ENCODE data around the gene HS1BP3. TPM values are rescaled to one million over a fixed set of nuclear protein-coding genes. Genes with fewer than 3 reads are reported as not detected.
A peak's percentile ranks its signal among the peaks of the same experiment; 100 is the strongest.

HS1BP3 gene
- polyA plus RNA-seq, 3 donors from 2014 or later: 19.2 to 31.1 (median 25.3) TPM

DNA sequence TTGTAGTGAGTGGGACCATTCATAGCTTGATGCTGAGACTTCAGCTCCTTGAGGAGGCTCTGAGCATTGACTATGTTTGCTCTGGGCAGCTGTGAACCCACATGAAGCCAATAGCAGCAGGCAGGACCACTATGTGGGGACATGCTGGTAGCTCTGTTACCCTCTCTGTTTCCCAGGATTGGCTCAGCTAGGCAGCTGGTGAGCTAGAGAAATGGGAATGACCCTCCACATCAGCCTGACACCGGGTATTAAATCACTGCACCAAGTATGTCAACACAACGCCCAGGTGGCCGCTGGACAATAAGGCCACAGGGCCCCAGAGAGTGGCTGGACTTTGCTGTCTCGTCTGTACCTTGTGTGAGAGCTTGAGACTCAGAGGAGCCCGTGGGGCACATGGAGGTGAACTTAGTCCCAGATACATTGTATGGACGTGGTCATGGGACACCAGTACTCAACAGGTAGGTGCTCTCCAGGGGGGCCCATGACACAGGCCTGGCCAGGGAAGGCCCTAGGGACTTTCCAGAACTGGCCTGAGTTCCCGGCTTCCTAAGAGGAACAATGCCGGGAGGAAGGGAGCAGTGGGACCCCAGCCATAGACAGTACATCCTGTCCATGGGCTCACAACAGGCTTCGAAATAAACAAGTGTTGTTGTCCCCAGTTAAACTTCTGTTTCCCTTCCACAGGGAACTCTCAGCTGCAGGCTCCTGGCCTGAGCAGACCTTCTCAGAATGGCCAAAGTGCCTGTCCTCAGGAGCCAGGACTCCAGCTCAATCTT, 35.2 kb downstream of the HS1BP3 start:
- Mint-ChIP-seq H3K27me3 (ENCODE audit: low read depth in 3 of 3) (no peaks in the 10 kb centered on the region), H3K4me1 (peaks cover 14 to 16% of the 10 kb centered on the region in 2 donors), H3K36me3 (peaks cover 5 to 19% (median 8%) of the 10 kb centered on the region in 3 donors), H3K9me3 (peaks cover 0 to 2% (median 0%) of the 10 kb centered on the region in 6 donors), H3K27ac (no peak overlapping the region), H3K4me3 (no peak overlapping the region)
- DNase-seq: no peak

GRCh38 chr2:20615068-20615465, 35.8 kb downstream of the HS1BP3 start:
- Mint-ChIP-seq H3K36me3 (peaks cover 0 to 13% (median 7%) of the 10 kb centered on the region in 3 donors), H3K9me3 (peaks cover 0 to 2% (median 0%) of the 10 kb centered on the region in 6 donors), H3K27me3 (ENCODE audit: low read depth in 3 of 3) (no peaks in the 10 kb centered on the region), H3K27ac (no peak overlapping the region), H3K4me3 (no peak overlapping the region), H3K4me1 (peaks cover 14 to 16% of the 10 kb centered on the region in 2 donors)
- DNase-seq: no peak

DNA sequence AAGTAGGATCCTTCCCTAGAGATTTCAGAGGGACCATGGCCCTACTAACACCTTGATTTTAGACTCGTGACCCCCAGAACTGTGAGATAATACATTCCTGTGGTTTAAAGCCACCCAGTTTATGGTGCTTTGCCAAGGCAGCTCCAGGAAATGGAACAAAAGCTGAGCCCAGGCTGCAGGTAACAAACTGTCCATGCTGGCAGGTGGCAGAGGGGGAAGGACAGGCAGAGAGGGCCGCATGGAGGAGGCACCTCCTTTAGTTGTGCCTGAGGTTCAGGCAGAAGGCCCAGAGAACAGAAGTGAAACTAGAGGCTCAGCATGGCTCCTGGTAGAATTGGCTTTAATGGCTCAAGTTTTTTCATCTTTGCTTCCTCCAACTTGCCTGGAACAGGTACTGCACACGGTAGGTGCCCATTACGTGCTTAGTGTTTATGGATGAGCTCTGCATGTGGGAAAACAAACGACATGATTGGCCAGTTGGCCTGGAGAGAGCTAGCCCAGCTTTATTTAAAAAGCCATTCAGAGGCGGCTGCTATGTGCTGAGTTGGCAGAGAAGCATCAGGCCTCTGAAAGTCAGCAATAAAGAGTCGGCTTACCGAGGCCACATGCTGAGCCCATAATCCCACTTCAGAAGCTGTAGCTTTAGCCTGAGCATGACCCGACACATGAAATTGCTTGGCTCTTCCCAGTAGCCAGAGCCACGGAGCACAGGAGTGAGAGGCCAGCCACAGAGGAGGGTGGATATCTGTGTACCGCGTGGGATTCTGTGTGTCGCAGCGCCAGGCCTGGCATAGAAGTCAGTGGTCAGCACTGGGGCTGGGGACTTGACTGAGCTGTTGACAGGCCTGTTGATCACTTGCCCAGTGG, 36.5 kb downstream of the HS1BP3 start:
- Mint-ChIP-seq H3K9me3 (peaks cover 0 to 2% (median 0%) of the 10 kb centered on the region in 6 donors), H3K4me3 (no peak overlapping the region), H3K4me1 (peaks cover 14 to 16% of the 10 kb centered on the region in 2 donors), H3K36me3 (peaks cover 0 to 7% (median 4%) of the 10 kb centered on the region in 3 donors), H3K27me3 (ENCODE audit: low read depth in 3 of 3) (no peaks in the 10 kb centered on the region), H3K27ac (no peak overlapping the region)
- no peak for DNase-seq

DNA sequence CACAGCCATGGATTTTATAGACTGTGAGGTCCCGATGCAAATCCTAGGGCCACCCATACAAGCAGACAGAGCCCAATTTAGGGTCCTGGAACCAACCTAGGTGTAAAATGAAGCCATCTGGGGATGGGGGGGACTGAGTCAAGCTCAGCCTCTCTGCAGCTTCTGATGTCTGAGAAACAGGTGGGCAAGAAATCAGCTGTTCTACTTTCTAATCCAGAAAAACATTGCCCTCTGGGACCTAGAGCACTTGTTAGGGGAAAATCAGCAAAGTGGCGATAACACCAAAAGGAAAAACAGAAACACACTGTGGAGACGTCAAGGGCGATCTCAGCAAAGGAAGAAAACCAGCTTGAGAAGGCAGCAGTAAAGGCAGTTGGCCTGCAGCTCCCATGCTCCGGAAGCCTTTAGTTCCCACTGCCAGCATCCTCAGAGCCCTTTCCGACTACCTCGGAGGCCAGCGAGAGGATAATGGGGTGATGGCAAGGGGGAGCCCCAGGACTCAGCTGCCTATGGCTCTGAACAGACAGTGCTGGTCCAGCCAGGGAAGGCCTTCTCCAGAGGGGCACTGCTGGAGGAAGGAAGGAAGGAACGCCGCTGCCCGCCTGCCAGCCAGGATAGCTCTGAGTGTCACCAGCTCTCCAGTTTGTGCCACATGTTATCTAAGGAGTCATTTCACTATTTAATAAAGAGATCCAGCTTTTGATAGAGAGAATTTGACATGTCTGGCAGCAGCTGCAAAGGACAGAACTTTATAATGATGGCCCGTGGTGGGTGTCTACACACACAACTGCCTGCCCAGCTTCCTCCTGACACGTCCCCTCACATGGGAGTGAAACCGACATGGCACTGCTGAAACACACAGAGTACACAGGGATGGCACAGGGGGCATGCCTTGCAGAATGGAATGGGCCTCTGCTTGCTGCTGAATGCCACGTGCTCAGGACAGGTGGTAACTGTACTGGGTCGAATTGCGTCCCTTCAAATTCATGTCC, 37.7 kb downstream of the HS1BP3 start:
- Mint-ChIP-seq H3K4me1 (peaks cover 14 to 16% of the 10 kb centered on the region in 2 donors), H3K36me3 (peaks cover 0 to 9% (median 8%) of the 10 kb centered on the region in 3 donors), H3K9me3 (peaks cover 0 to 2% (median 0%) of the 10 kb centered on the region in 6 donors), H3K27ac (peak overlapping the region in 2 of 6 donors; percentile 8 to 42), H3K4me3 (no peak overlapping the region), H3K27me3 (ENCODE audit: low read depth in 3 of 3) (peaks cover 0 to 2% (median 0%) of the 10 kb centered on the region in 3 donors)
- DNase-seq: no peak

DNA sequence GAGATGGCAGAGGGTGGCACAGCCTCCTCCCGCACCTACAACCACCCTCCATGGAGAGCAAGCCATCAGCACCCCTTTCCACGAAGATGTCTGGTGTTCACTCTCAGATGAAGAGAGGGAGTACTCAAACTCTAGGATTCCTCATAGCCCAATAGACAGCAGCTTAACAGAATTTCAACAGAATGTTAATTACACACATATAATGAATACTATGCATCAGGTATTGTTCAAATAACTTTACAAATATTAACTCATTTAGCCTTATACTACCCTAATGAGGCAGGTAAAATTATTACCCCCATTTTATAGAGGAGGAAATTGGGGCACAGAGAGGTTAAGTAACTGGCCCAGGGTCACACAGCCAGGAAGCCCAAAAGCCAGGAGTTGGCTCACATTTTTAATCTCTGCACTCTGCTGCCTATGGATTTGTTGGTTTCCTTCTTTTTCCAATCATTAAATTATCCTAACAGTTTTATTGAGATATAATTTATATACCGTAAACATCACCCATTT, 39.0 kb downstream of the HS1BP3 start:
- Mint-ChIP-seq H3K4me1 (peaks cover 3 to 4% of the 10 kb centered on the region in 2 donors), H3K4me3 (no peak overlapping the region), H3K36me3 (peaks cover 0 to 15% (median 9%) of the 10 kb centered on the region in 3 donors), H3K27me3 (ENCODE audit: low read depth in 3 of 3) (peaks cover 0 to 2% (median 0%) of the 10 kb centered on the region in 3 donors), H3K27ac (no peak overlapping the region), H3K9me3 (peaks cover 0 to 2% (median 0%) of the 10 kb centered on the region in 6 donors)
- no peak for DNase-seq

DNA sequence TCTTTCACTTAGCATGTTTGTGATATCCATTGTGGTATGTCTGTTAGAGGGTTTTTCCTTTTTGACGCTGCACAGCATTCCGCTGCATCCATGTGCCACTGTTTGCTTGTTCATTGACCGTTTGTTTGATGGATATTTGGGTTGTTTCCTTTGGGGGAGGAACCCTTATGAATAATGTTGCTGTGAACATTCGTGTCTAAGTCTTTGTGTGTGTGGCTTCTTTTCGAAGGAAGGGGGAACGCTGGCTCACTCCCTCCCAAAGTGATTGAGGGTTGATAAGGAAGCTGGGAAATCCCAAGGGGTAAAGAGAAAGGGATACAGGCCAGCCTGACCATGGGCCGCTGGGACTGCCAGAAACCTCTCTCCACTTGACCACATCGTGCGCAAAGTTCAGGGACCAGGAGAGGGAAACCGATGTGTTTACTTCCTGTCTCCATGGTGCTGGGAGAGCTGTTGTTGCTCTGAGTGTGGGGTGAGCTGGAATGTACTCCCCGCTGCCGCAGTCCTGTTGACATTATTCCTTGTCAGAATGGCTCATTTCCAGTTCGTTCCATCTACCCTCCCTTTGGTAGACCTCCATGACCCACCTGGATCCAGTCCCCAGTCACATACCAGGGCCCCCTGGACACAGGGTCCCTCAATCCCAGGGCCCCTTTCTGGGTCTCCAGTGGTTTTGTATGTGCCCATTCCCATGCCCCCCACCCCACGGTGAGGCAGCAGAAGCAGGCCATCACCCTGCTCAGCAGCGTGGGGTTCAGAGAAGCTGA, 39.6 kb downstream of the HS1BP3 start:
- no peak overlapping the region for H3K27ac Mint-ChIP-seq

GRCh38 chr2:20609995-20610357, 40.9 kb downstream of the HS1BP3 start:
- no peak overlapping the region for H3K27ac Mint-ChIP-seq
- H3K4me3 Mint-ChIP-seq: no peak overlapping the region
- no peak for DNase-seq
- peaks cover 0 to 24% (median 12%) of the 10 kb centered on the region in 3 donors for H3K36me3 Mint-ChIP-seq
- H3K27me3 Mint-ChIP-seq (ENCODE audit: low read depth in 3 of 3): peaks cover 0 to 4% (median 2%) of the 10 kb centered on the region in 3 donors
- H3K9me3 Mint-ChIP-seq: peaks cover 0 to 2% (median 0%) of the 10 kb centered on the region in 6 donors
- H3K4me1 Mint-ChIP-seq: no peaks in the 10 kb centered on the region

More for the DNA sequence above, 39.6 kb downstream of the HS1BP3 start:
- DNase-seq: no peak
- no peaks in the 10 kb centered on the region for H3K4me1 Mint-ChIP-seq
- peaks cover 0 to 2% (median 0%) of the 10 kb centered on the region in 6 donors for H3K9me3 Mint-ChIP-seq
- H3K4me3 Mint-ChIP-seq: no peak overlapping the region
- H3K36me3 Mint-ChIP-seq: peaks cover 0 to 15% (median 9%) of the 10 kb centered on the region in 3 donors
- H3K27me3 Mint-ChIP-seq (ENCODE audit: low read depth in 3 of 3): peaks cover 0 to 4% (median 2%) of the 10 kb centered on the region in 3 donors

- Mint-ChIP-seq H3K36me3 (peaks cover 0 to 24% (median 12%) of the 10 kb centered on the region in 3 donors), H3K27ac (peak overlapping the region in 1 of 6 donors; percentile 76), H3K27me3 (ENCODE audit: low read depth in 3 of 3) (peaks cover 0 to 4% (median 2%) of the 10 kb centered on the region in 3 donors), H3K4me1 (no peaks in the 10 kb centered on the region), H3K9me3 (peaks cover 0 to 2% (median 0%) of the 10 kb centered on the region in 6 donors), H3K4me3 (no peak overlapping the region)
- DNase-seq: no peak
Observed at GRCh38 chr2:20609349-20609994, 41.4 kb downstream of the HS1BP3 start.

GRCh38 chr2:20608666-20609348, 42.1 kb downstream of the HS1BP3 start:
- no peak overlapping the region for H3K4me3 Mint-ChIP-seq
- no peak for DNase-seq
- peaks cover 0 to 24% (median 8%) of the 10 kb centered on the region in 3 donors for H3K36me3 Mint-ChIP-seq
- peak overlapping the region in 1 of 6 donors; percentile 58 for H3K27ac Mint-ChIP-seq
- H3K4me1 Mint-ChIP-seq: no peaks in the 10 kb centered on the region
- peaks cover 0 to 4% (median 2%) of the 10 kb centered on the region in 3 donors for H3K27me3 Mint-ChIP-seq (ENCODE audit: low read depth in 3 of 3)
- peaks cover 0 to 2% (median 0%) of the 10 kb centered on the region in 6 donors for H3K9me3 Mint-ChIP-seq

GRCh38 chr2:20607446-20607845, 43.5 kb downstream of the HS1BP3 start:
- H3K36me3 Mint-ChIP-seq: peaks cover 0 to 24% (median 7%) of the 10 kb centered on the region in 3 donors
- peaks cover 0 to 4% (median 2%) of the 10 kb centered on the region in 3 donors for H3K27me3 Mint-ChIP-seq (ENCODE audit: low read depth in 3 of 3)
- DNase-seq: no peak
- no peak overlapping the region for H3K27ac Mint-ChIP-seq
- peaks cover 0 to 2% (median 0%) of the 10 kb centered on the region in 6 donors for H3K9me3 Mint-ChIP-seq
- H3K4me3 Mint-ChIP-seq: no peak overlapping the region
- no peaks in the 10 kb centered on the region for H3K4me1 Mint-ChIP-seq

DNA sequence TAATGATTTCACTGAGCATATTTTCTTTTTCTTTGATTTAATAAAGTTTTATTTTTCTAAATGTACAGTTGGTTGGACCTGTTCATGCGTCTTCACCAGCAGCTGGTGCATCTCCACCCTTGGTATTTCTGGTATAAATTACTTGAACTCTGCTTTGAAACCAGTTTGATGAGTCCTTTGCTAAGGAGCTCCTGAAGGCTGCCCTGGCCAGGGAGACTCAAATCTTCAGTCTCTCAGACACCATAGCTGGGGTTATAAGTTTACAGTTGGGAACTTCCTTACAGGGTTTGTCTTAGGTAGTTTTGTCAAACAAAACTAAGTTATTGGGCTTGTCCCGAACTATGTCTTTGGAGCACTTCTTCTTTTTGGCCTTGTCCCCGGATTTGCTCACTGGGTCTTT, 44.7 kb downstream of the HS1BP3 start:
- H3K27me3 Mint-ChIP-seq (ENCODE audit: low read depth in 3 of 3): peaks cover 1 to 7% (median 2%) of the 10 kb centered on the region in 3 donors
- H3K4me1 Mint-ChIP-seq: no peaks in the 10 kb centered on the region
- no peak overlapping the region for H3K4me3 Mint-ChIP-seq
- no peak overlapping the region for H3K27ac Mint-ChIP-seq
- H3K9me3 Mint-ChIP-seq: peaks cover 0 to 2% (median 0%) of the 10 kb centered on the region in 6 donors
- peaks cover 0 to 24% (median 7%) of the 10 kb centered on the region in 3 donors for H3K36me3 Mint-ChIP-seq
- no peak for DNase-seq

Data from immature natural killer cell (primary cell).